Putamen (tissue), 1 donor: ENCODE data around the gene WTAP.
"Not testable (repeated sequence)": the region's sequence is repeated elsewhere in the genome, so short reads cannot be mapped to it uniquely, and the experiment has no call there.

Experiments used
- DNase-seq: peaks from one replicate; pipeline ENCODE4 v3.0.0-alpha.2; 2016; ENCODE audit warnings: low spot score

The WTAP gene

DNA sequence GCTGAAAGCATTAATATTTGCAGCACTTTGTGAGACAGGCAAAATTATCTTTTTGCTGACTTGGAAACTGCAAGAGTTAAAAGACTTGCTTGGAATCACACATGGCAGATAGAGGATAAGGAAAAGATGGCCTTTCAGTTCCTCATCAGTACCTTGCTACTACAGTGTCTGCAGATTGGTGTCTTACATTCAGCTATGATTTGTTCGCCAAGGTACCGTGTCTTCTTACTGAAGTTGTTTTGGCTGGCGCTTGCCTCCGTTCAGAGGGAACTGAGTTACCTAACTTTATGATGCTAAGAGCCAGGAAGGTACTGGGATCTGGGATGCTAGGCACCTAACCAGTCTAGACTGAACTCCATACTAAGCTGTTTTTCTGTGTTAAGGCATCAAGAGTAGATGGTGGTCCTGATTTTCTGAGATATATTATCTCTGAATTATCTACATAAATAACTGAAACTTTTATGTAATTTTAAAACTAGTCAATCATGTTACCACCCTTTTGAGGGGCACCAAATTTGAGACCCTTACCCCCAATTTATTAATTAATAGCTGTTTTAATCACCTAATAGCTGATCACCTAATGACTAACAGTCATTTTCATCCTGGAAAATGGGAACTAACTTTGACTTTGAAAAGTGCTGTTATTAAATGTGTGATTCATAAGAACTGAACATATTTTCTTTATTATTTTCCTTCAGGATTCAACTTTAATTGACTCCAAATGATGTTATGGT lies 2.5 kb downstream of the WTAP start:
- DNase-seq: no peak

DNA sequence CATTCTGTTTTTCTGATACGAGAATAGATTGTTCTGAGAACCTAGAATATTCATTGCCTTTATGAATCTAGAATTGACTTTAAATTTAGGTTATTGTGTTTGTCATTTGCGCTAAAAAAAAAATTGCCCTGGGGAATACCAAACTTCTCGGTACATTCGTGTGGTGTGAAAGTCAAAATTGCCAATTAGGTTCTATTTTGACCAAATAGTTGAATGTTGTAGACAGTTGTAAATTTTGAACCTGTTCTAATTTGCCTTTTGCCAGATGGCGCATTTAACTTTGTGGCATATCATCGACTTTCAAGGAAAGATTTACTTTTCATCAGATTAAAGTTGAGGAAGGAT lies 3.0 kb downstream of the WTAP start:
- no peak for DNase-seq

DNA sequence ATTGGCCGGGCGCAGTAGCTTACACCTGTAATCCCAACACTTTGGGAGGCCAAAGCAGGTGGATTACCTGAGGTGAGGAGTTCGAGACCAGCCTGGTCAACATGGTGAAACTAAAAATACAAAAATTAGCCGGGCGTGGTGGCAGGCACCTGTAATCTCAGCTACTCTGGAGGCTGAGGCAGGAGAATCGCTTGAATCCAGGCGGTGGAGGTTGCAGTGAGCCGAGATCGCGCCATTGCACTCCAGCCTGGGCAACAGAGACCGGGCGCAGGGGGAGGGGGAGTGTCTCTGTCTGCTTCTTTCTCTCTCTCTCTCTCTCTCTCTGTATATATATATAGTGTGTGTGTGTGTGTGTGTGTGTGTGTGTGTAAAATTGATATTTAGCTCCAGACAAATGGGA lies 5.2 kb downstream of the WTAP start:
- not testable (repeated sequence) for DNase-seq

DNA sequence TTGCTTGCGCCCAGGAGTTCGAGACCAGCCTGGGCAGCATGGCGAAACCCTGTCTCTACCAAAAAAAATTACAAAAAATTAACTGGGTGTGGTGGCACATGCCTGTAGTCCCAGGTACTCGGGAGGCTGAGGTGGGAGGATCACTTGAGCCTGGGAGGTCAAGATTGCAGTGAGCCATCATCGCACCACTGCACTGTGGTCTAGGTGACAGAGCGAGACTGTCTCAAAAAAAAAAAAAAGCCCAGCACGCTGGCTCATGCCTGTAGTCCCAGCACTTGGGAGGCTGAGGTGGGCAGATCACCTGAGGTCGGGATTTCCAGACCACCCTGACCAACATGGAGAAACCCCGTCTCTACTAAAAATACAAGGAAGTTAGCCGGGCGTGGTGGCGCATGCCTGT lies 6.1 kb downstream of the WTAP start:
- not testable (repeated sequence) for DNase-seq

DNA sequence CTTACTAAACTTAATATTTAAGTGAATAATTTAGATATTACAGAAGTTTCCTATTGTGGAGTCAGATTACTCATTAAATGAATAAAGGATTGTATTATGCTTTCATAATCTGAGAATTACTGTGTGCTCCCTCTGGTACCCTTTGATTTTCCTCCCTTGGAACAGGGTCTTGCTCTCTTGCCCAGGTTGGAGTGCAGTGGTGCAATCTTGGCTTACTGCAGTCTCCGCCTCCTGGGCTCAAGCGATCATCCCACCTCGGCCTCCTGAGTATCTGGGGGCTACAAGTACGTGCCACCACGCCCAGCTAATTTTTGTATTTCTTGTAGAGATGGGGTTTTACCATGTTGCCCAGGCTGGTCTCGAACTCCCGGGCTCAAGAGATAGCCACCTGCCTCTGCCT lies 9.6 kb downstream of the WTAP start:
- DNase-seq: no peak

DNA sequence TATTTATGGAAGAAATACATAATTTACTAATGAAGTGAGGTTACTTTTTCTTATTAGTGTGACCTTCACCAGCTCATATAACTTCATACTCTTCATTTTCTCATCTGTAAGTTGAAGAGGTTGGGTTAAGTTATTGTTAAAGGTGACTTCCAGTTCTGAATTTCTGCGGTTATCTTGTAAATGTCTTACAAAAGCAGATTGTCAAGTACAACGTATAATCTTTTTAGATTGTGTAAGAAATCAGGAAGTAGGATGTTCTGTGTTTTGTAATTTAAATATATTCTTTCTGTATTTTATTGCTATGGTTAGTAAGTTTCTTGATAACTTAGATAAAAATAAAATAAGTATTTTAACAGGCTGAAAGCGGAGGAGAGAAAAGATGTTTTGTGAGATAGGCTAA lies 12.0 kb downstream of the WTAP start:
- no peak for DNase-seq

DNA sequence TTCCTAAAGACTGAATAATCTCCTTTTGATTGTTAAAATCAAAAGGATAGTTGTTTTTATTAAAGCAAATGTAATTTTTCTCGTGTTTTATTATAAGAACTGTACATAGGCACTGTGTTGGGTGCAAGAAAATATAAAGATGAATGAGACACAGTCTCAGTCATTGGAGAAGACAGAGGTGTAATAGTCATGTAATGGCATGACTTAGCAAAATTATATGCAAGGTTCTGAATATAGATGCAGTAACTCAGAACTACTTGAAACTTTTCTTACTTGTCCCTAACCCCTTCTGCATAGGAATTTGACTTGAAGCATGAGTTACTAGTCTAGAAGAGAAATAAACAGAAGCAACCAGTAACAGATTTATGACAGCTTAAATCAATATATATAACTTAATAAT lies 14.9 kb downstream of the WTAP start:
- DNase-seq: no peak

DNA sequence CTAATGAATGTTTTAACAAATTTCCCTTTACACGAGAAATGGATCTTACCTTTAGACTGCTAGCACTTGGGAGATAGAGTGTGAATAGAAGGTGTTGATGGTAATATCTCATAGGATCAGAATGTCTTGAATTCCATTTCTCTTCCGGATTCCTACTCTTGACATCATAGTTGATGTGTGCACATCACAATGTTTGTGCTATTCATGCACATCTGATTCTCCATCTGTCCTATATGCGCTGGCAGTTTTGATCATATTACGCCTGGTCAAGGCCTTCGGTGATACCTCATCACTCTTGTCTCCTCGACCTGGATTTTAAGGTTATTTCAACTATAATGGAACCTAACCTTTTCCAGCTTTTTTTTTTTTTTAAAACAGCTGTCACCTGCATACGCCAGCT lies 17.8 kb downstream of the WTAP start:
- no peak for DNase-seq

DNA sequence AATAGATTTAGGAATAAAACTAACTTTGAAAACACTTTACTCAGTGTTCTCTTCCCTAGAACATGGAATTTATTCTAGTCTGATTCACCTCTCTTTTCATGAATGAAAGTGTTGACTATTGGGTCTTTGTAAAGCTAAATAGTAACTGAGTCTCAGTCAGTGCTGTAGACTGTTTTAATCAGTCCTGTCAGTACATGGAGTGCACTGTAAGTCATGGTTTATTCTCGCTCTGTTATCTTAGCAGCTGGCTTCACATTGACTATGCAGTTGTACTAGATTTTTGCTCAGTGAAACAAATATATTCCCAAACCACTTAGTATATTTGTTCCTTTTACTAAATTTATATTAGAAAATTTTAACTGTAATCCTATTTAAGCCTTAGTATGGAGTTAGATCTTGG lies 19.5 kb downstream of the WTAP start:
- DNase-seq: no peak

DNA sequence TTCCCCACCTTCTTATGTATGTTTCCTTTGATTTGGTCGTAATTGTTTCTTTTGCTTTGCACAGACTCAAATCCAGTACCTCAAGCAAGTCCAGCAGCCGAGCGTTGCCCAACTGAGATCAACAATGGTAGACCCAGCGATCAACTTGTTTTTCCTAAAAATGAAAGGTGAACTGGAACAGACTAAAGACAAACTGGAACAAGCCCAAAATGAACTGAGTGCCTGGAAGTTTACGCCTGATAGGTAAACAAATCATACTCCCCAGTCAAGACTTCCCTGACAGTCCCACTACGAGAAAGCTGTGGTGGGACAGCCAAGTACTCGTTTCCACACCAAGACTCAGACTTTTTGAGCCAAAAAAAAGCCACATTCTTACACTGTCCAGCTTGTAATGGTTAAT lies 20.8 kb downstream of the WTAP start:
- not testable (repeated sequence) for DNase-seq

DNA sequence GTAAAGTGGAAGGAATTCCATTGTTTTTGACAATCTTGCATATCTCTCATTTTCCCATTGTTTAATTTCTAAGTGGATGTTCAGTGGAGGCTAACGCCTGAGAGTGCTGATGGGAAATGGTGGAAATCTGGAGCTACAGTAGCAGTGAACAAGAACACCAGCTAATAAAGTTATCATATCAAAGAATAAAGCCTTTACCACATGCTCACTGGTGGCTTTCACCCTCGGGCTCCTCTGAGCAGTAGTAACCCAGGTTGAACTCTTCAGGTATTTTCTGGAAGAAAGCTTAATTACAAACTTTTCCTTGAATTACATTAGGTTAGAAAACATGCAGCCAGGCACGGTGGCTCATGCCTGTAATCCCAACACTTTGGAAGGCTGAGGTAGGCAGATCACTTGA lies 24.1 kb downstream of the WTAP start:
- DNase-seq: no peak

DNA sequence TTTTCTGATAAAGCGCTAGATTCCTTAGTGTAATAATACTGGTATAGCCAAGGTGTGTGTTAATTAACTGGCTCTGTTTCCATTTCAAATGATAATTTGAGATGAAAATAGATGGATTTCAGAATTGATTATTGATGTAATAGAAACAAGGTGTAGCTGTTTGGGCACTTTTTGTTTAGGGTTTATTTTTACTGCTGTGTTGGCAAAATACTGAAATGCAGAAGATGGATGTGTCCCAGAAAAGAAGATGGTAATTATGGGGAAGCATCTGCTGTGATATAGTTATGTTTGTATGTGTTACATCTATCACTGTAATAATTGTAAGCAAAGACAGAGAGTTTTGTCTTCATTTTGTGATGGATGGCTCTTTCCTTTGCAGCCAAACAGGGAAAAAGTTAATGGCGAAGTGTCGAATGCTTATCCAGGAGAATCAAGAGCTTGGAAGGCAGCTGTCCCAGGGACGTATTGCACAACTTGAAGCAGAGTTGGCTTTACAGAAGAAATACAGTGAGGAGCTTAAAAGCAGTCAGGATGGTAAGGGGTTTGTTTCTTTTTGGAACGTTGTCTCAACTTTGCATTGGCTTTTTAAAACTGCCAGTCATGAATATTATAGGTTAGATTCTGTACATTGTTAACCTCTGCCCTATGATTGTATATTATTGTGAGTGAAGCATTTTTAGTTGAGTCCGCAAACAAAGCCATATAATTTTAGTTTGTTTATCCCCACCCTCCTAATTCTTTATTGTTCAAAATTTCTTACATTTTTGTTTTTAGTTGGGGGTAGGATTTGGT lies 26.0 kb downstream of the WTAP start:
- DNase-seq: no peak

DNA sequence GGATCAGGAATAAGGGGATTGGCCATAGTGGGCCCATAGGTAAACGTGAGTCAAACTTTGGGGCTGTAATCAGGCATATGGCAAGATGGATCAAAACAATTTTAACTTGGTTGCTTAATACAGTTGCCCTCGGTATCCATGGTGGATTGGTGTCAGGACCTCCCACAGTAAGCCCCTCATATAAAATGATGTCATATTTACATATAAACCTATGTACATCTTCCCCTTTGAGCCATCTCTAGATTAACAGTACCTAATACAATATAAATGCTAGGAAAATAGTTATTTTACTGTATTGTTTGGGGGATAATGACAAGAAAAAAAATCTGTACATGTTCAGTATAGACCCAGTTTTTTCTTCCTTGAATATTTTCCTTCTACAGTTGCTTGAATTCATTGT lies 27.1 kb downstream of the WTAP start:
- no peak for DNase-seq

DNA sequence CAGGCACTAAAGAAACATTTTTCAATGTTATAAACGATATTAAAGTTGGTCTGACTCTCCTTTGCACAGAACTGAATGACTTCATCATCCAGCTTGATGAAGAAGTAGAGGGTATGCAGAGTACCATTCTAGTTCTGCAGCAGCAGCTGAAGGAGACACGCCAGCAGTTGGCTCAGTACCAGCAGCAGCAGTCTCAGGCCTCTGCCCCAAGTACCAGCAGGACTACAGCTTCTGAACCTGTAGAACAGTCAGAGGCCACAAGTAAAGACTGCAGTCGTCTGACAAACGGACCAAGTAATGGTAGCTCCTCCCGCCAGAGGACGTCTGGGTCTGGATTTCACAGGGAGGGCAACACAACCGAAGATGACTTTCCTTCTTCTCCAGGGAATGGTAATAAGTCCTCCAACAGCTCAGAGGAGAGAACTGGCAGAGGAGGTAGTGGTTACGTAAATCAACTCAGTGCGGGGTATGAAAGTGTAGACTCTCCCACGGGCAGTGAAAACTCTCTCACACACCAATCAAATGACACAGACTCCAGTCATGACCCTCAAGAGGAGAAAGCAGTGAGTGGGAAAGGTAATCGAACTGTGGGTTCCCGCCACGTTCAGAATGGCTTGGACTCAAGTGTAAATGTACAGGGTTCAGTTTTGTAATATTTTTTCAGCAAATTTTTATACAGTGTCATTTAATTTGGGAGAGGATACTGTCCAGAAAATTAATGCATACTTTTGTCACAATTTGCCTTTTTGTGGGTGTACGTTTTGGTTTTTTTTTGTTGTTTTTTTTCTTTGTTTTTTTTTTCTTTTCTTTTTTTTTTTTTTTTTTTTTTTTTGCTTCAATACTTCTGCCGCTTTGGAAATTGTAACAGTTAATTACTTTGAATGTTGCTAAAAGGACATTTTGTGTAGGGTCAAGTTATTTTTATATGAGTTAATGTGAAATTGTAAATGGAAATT lies 27.9 kb downstream of the WTAP start:
- peak; percentile 32 for DNase-seq

DNA sequence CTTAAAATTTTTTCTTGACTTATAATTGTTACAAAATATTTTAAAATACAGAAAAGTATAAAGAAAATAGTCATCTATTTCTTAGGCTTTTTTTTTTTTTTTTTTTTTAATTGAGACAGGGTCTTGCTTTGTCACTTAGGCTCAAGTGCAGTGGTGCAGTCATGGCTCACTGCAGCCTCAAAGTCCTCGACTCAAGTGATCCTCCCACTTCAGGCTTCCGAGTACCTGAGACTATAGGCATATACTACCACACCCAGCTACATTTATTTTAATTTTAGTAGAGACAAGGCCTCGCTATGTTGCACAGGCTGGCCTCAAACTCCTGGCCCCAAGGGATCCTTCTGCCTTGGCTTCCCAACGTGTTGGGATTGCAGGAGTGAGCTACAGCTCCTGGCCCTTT lies 29.2 kb downstream of the WTAP start:
- DNase-seq: no peak

DNA sequence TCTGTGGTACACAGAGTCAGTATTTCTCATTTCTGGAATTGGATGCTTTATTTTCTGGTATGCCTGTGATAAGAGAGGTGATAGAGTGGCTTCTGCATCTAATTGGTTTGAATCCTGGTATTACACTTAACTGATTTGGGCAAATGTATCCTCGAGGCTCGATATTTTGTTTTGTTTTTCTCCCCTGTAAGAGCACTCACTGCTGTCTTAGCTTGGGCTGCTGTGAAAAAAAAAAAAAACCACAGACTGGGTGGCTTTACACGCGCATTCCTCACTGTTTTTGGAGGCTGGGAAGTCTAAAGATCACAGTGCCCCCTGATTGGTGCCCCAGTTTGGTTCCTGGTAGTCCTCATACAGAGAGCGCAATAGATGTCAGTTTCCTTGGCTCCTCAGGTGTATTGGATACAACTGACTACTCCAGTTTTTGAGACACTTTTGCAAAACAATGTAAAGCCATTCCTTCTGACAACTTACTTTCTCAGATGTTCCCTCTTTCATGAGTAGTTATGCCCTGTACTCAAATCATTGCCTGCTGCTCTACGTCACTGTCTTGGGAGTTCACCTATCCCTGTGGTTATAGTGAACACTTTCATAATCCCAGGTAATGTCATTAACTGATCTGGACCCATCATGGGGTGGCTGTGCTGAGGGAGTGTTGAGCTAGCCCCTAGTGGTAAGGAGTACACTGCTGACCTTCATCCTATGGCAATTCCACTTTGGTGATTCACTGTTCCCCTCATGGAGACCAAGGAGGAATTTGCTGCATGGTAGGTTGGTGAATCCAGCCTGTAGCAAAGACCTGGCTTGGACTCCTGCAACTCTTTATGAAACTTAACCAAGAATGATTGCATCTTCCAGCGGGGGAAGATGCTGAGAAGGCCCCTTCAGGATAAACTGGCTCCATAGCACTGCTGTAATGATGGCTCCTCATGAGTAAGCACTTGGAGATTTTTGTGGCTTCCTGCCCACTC lies 31.0 kb downstream of the WTAP start:
- DNase-seq: no peak

DNA sequence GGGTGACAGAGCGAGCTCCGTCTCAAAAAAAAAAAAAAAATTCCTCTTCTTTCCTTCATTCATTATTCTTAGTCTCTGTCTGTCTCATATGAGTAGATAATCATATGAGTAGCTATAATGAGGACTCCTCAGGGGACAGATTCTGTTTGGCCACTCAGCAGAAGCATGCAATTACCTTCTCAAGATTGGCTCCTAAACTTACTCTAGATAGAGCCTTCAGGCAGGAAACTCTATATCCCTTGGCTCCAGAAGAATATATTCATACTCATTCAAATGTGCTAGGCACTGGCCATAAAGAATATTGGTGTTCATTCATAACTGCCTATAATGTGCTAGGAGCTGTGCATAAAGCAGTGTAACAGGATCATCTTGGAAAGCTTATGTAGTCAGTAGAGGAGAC lies 32.3 kb downstream of the WTAP start:
- DNase-seq: no peak

DNA sequence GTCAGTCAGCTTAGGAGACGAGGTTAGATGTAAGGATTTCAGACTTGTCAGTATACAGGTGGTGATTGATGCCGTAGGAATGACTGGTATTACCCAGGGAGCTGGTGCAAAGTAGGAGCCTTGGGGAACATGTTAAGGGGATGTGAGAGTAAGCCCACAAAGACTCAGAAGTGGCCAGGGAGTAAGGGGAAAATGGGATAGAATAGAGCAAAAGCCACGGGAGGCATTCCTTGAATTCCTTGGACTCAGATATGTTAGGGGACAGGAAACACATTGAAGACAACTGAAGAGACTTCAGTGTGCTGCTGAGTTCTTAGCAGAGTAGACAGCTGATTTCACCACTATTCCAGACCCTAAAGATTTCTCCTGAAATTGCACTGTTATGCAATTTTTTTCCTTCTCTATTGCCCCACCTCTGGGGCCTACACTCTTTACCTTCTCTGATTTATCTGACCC lies 33.3 kb downstream of the WTAP start:
- DNase-seq: no peak

DNA sequence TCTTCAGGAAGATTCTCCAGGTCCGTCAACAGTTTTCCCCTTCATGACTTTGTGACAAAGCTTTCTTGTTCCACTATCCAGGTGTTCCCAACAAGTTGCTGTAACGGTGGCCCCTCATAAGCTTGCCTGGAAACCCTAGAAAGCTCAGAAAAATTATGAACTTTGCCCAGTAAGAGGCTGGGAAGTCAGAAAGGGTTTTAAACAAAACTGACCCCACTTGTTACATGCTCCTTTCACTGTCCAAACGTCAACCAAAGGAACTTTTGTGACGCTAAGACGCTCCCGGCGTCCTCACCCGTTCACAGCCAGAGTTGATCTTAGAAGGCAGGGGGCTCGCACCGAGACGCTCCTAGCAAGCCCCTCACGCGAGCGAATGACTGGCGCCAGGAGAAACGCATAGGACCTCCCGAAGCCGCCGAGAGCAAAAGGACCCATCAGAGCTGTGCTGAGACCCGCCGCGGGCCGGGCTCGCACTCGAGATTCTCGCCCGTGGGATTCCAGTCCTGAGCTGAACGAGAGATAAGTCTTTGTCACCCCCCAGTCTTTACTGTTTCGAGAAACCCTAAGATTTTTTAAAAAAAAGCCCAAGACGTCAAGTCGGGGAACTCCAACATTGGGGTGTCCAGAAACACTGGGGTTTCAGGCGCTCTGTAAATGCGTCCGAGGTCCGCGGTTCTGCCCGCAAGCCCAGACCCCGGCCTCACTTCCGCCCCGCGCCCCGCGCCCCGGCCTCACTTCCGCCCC lies 34.0 kb downstream of the WTAP start:
- no peak for DNase-seq

DNA sequence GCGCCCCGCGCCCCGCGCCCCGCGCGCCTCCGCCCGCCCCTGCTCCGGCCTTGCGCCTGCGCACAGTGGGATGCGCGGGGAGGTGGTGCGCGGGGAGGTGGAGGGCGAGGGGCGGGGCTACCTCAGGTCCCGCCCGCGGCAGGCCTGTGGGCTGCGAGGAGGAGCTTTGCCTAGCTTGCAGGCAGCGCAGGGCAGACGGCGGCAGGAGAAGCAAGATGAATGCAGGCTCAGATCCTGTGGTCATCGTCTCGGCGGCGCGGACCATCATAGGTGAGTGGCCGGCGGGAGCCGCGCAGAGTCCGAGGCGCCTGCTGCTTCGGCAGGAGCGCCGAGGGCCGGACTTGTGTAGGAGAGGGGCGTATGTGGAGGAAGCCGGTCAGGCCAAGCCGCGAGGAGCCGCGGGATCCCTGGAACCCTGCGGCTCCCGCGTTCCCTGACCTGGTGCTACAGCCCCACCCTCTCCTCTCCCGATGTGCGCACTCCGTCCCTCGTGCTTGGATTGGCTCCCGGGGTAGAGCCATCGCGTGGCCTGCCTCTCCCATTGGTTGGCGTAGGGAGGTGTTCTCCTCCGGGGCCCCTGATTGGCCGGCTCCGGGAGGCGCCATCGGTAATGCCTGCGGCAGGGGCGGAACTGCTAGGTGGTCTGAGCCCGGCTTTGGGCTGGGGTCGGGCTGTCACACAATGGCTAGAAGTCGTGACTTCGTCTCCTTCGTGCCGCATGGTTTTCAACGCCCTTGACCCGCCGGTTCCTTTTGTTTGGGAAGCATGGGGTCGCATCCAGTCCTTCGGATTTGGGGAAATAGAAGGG lies 34.8 kb downstream of the WTAP start, which contains the start of gene ACAT2:
TSS of gene ACAT2 (plus strand) at position 173 of the 808 bp plus-strand sequence. CDS start at position 216, 43 bp downstream.
- peak; percentile 98 for DNase-seq
